GM21515 (cell line): ENCODE data around the gene FBXO5.
A peak's percentile ranks its signal among the peaks of the same experiment; 100 is the strongest.
"Not testable (repeated sequence)": the region's sequence is repeated elsewhere in the genome, so short reads cannot be mapped to it uniquely, and the experiment has no call there.

Source experiments
- ATAC-seq: cut with Tn5 transposase; IDR thresholded peaks from one replicate; pipeline ENCODE4 v1.9.1; 2021; ENCODE audit not compliant: unreplicated experiment

FBXO5 gene

GRCh38 chr6:152982904-152983636 lies at the start of gene FBXO5:
Gene FBXO5 (minus strand): TSS chr6:152983041. CDS start chr6:152982959, 82 bp downstream.
- peak; percentile 83 for ATAC-seq

DNA sequence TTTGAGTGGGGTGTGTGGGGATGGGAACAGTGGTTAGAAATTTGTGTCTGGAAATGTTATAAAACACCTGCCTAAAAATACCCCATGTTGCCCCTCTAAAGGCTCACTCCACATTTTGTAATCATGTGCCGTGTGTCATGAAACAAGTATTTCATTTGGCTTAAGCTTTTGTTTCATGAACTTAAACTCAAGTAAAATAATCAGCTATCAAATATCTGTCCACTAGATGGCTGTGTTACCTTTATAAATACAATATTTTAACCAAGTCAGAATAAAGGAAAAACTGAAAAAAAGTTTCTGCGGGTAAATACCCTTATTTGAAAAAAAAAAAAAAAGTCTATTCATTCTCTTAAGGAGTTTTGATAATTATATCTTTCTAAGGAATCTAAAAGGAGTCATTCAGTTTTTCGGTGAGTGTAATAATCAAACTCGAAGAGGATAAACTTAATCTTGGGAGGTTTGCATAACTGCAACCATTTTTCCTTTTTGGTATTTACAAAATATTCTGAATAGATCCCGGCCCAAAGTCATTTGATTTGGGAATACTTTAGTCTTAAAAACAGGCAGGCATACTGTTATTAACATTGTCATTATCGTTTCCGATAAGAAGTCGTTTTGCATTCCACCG lies 49.5 kb upstream of the FBXO5 start:
- no peak for ATAC-seq

DNA sequence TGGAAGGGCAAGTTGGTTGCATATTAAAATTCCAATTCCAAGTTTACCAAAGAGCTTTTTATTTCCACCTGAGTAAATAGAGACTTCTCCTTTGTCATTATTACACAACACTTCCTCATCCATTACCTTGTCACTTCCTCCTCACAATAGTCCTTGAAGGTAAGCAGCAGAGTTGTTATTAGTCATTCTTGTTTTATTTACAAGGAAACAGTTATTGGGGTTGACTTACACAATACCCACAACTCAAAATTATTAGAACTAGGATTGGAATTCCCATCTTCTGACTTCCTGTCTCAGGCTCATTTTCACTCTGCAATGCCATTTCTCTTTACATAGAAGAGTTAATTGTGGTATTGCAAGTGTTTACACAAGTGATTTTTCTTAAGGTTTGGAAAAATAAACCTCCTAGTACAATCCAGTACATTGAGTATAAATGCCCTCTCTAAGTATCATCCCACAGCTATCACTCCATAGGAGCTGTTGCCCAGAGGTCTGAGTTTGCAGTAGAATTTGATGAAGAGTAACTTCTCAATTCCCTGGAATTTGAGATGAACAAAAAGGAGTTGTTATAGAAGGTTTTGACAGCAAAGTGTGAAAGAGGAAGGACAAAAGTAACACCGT lies 48.6 kb upstream of the FBXO5 start:
- ATAC-seq = no peak

DNA sequence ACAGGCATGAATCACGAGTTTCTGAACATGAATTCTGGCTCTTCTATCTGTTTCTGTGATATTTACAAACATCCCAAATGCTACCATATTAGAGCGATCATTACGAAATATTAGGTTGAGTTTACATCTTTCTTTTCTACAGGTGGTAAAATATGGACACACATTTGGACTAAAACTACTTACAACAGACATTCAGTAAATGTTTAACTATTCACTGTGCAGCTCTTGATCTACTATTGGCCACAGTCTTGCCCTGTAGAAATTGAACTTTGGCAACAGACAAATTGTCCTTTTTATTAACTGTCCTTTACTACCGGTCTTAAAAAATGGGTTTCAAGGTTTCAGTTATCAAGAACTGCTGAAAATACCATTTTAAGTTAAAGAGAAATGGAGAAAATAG lies 46.1 kb upstream of the FBXO5 start:
- ATAC-seq = no peak

- no peak for ATAC-seq
Measured at GRCh38 chr6:153028286-153028685, 45.4 kb upstream of the FBXO5 start.

- no peak for ATAC-seq
Measured at GRCh38 chr6:153027480-153027879, 44.6 kb upstream of the FBXO5 start.

- ATAC-seq = peak; percentile 22
Measured at GRCh38 chr6:153024709-153025017, 41.8 kb upstream of the FBXO5 start.

DNA sequence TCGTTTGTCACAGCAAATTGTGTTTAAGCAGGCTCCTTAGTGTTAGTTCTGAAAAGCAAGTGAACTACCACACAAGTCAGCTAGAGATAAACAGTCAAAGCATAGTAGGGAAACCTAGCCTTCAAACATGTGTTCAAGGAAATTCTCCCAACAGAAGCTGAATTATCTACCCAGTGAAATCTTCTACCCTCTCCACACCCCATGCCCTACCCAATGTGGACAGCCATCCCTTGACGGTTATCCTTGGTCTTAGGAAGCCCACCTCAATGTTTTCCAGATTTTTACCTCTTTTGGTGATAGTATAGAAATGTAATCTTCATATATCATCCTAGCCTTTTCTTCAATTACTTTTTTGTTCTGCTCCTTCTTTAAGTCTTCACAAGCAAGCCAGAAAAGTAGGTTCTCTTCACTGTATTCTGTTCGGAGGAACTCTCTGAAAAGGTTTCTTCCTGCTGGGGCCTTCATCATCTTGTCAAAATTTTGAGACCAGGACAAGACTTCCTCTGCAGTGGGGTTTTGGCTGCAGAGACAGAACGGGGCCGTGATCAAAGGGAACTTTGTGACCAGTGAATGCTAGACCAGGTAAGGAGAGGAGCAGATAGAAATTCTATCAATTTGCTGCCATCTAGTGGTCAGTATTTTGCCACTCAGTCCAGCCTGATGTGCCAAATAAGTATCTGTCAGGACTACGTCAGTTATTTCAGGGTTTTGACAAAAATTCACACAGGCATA lies 41.3 kb upstream of the FBXO5 start:
- ATAC-seq = peak; percentile 99

DNA sequence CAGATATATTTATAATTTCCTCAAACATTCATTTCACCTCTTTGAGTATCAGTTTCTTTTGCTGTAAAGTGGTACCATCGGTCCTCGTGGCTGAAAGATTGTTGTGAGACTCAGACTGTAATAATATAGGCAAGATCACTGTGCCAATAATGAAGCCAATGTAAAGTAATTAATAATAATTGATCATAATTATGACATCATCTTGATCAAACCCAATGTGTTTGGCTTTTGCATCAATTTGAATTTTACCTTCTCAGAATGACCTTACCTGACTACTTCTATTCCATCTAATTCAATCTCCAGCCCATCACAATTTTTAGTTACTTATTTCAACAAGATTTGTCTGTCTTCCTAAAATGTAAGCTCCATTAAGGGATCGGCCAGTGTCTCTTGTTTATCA lies 35.5 kb upstream of the FBXO5 start:
- no peak for ATAC-seq

- no peak for ATAC-seq
Measured at GRCh38 chr6:153016846-153017245, 34.0 kb upstream of the FBXO5 start.

- no peak for ATAC-seq
Measured at GRCh38 chr6:153015094-153015640, 32.3 kb upstream of the FBXO5 start.

- no peak for ATAC-seq
Measured at GRCh38 chr6:153013438-153013837, 30.6 kb upstream of the FBXO5 start.

DNA sequence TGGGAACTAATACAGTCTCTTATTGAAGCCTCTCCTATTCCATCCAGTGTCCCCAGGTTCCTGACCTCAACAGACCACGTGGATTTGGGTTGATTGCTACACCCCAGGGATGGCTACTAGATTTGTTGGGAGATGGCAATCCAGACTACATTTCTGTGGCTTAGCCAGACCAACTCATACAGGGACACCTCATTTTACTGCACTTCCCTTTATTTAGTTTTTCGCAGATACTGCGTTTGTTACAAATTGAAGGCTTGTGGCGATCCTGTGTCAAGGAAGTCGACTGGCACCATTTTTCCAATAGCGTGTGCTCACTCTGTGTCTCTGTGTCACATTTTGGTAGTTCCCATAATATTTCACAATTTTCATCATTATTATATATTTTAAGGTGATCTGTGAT lies 30.0 kb upstream of the FBXO5 start:
- ATAC-seq = no peak

- ATAC-seq = peak; percentile 3
Measured at GRCh38 chr6:153003366-153003690, 20.5 kb upstream of the FBXO5 start.

GRCh38 chr6:153002613-153003365 lies 19.9 kb upstream of the FBXO5 start, which contains the start of gene MTRF1L:
Gene MTRF1L (minus strand): TSS chr6:153002709. CDS start chr6:153002685, 24 bp downstream.
- peak; percentile 93 for ATAC-seq

GRCh38 chr6:153001767-153002612 lies 19.1 kb upstream of the FBXO5 start:
- peak; percentile 20 for ATAC-seq

GRCh38 chr6:153000790-153001189 lies 17.9 kb upstream of the FBXO5 start:
- ATAC-seq = not testable (repeated sequence)

DNA sequence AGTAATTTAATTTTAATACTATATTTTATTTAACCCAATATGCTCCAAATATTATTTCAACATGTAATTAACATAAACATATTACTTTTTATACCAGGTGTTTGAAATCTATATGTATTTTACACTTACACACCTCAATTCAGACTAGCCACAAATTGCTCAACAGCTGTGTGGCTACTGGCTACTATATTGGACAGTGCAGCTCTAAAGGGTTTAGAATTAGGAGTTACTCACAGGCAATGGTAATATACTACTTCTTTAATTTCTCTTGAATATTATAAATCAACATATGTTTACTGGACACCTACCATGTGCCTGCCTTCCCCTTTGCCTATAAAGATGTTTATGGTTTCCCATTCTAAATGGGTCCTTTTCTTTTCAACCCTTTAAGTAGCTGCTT lies 17.4 kb upstream of the FBXO5 start:
- no peak for ATAC-seq

GRCh38 chr6:152999538-152999937 lies 16.7 kb upstream of the FBXO5 start:
- ATAC-seq = not testable (repeated sequence)

GRCh38 chr6:152993847-152994246 lies 11.0 kb upstream of the FBXO5 start:
- no peak for ATAC-seq
